T follicular helper cell (primary cell): ENCODE measurements around the gene LTA4H.

Source experiments
- DNase-seq: peaks from one replicate; pipeline ENCODE4 v3.0.0-alpha.2; 2020; ENCODE audit warnings: low read depth

Gene LTA4H

GRCh38 chr12:96057986-96058553 is 22.7 kb upstream of the LTA4H start:
- DNase-seq: no peak

DNA sequence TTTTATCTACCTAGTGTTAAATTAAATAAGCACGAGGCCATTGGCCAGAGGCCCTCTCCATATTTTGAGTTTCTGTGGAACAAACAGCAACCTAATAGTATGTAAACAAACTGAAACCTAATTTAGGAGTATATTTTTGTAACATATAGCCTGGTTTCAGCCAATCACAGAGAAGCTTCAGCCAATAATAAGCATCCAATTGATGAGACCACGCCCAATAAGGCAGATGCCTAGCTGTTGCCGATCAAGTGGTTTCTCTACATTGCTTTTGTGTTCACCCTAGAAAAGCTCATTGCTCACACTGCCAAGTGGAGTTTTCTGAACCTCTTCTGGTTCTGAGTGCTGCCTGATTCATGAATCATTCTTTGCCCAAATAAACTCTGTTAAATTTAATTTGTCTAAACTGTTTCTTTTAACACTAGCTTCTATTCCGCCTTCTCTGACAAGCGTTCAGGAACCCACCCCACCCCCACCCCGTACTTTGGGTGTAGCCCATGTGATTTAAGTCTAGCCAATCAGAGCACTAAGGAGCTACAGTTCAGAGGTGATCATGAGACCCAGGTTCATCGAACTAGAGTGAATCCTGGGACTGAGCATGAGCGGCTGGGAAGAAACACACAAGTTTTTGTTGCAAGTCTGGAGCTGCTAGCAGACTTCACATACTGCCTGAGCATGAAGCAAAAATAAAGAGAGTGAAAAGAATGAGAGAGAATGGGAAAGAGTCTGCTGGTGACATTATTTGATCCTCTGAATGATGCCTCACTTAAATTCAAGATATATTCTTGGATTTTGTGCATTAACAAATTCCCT is 21.5 kb upstream of the LTA4H start:
- DNase-seq: no peak

GRCh38 chr12:96054244-96054610 is 18.8 kb upstream of the LTA4H start:
- no peak for DNase-seq

GRCh38 chr12:96053476-96054243 is 18.3 kb upstream of the LTA4H start:
- DNase-seq: no peak

DNA sequence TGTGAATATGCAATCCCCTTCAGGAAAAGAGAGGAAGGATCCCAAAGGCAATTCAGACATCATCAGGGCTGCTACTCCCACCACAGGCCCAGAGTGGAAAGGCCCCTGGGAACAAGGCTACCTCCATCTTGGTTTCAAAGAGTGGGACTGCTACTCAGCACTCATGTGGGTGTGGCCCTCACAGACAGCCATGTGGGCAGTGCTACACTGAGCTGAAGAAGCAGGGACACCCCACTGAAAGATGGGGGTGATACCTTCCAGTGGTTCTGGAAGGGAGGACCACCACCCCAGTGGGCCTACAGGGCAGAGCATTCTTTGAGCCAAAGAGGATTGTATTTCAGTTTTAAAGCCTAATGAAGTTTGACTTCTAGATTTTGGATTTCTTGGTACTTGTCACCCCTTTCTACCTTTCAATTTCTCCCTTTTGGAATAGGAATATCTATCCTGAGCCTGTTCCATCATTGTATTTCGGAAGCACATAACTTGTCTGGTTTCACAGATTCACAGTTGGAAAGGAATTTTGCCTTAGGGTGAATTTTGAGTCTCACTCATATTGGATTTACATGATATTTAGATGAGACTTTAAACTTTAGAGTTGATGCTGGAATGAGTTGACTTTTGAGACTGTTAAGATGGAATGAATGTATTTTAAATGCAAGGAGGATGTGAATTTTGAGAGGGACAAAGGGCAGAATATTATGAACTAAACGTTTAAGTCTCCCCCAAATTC is 16.5 kb upstream of the LTA4H start:
- DNase-seq: no peak

GRCh38 chr12:96050139-96050538 is 14.8 kb upstream of the LTA4H start:
- no peak for DNase-seq

GRCh38 chr12:96049101-96049500 is 13.7 kb upstream of the LTA4H start:
- no peak for DNase-seq

DNA sequence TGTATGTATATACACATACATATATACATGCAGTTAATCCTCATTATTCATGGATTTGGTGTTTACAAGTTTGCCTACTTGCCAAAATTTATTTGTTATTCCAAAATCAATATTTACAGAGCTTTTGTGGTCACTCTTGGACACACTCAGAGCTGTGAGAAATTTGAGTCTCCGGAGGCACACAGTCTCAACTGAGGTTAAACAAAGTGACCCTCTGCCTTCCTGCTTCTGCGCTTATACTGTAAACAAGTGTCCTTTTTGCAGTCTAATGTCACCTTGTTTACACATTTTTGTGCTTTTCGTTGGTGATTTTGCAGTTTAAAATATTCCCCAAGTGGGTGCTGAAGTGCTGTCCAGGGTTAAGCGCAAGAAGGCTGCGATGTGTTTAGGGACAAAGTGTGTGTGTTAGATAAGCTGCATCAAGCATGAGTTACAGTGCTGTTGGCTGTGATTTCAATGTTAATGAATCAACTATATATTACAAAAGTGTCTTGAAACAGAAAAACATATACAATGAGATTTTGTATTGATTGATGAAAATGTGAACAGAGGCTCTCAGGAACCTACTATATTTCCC is 13.1 kb upstream of the LTA4H start:
- no peak for DNase-seq

DNA sequence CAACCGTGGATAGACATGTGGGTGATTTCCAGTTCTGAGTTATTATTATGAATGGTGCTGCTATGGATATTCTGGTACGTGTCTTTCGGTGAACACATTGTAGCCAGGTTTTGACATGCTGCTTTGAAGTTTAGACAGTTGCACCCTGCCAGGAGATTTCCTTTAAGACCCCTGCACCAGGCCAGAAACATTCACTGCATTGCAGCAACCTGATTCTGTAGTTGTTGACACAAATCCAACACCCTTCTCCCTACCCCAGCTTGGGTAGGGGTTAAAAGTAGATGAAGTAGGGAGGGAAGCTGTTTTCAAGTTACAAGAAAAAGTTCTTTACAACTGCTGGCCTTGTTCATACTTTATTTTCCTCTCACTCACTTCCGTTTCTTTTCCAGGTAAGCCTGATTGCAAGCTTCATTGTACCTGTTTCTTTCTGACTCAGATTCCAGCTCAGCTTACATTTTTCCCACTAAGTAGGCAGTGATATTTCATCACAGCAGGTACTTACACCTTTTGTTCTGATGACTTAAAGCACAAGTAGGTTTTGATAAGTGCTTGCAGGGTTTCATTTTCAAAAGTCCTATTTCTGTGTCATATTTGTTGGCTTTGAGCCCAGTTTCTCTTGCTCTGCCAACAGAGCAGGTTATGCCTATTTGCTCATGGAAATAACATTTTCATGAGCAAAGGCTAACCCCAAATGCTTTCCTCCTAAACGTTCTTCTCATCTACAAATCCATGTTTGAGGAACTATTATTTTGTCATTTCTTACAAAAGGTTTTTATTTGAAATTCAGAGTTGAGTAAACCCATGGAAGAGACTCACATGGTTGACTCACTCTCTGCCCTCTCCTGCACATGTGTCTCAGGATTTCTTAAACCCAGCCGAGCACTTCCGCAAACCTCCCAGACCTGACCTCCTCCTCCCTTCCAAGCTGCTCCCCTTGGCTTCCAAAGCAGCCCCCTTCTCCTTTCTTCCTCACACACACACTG is 12.1 kb upstream of the LTA4H start:
- DNase-seq: no peak

DNA sequence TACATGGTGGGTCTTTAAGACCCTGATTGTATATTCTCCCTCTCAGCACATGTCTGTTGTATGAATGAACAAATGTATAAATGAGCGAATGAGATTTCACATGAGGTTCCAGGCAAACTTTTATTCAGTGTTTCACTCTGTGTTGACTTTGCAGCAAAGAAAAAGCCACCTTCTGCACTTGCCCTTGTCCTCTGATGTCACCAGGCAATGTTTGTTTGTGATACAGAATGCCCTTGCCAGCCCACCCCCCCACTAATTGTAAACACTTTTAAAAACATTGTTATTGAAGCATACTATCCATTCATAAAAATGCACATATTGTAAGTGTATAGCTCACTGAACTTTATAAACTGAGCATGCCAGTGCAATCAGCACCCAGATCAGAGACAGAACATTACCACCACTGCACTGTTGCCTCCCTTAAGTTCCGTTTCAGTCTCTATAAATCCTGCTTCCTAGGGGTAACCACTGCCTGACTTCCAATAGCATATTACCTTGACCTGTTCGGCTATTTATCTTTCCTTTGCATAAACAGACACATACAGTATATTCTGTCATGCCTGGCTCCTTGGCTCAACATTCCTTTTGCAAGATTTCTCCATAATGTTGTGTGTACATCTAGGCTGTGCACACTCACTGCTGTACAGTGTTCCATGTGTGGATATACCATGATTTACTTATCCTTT is 11.3 kb upstream of the LTA4H start:
- no peak for DNase-seq

GRCh38 chr12:96045566-96045965 is 10.2 kb upstream of the LTA4H start:
- no peak for DNase-seq

- DNase-seq: no peak
Measured at GRCh38 chr12:96044943-96045290, 9.5 kb upstream of the LTA4H start.

GRCh38 chr12:96044017-96044942 is 8.9 kb upstream of the LTA4H start:
- DNase-seq: no peak

DNA sequence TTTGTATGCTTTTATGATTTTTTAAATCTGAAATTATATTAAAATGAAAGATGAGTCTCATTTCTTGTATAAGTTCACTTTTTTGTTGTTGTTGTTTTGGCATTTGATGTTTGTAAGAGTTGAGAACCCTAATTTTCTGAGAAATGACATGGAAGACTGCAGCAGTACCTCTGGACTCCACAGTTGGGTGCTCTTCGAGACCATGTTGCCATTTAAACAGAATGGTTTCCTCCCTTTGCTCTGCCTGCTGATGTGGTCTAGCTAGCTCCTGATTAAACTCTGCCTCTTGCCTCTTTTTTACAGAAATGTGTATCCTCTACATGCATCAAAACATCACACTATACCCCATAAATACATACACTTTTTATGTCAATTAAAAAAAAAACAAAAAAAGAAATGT is 5.8 kb upstream of the LTA4H start:
- DNase-seq: no peak

DNA sequence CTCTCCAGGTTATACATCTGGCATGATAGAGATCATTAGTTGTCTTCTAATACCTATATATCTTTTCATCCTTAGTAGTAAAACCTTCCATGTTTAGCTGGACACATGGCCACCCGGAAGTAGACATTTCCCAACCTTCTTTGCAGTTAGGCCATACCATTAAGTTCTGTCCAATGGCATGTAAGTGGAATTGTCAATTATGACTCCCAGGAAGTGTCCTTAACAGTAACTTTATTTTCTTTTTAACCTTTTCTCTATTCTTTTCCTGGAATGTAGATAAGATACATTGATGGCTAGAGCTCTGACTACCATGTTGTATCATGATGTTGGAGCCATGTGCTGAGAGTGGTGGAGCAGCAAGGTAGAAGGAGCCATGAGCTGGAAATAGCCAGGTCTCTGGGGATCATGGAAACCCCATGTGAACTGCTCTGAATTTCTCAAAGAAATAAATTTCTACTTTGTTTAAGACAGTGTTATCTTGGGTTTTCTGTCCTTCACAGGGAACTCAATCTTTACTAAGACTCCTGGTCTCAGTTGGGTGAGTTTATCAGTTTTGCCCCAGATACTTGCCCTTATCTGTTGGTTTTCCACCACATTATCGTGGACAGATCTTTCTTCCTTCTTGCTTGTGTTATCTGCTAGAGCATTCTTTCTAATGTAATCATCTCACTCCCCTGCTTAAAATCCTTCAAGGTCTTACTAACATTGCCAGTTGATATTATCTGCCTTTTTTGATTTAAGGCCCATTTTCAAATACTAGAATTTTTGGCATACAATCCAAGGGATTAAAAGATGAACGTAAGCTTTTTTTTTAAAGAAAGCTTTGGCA is 5.1 kb upstream of the LTA4H start:
- no peak for DNase-seq

- no peak for DNase-seq
Measured at GRCh38 chr12:96039516-96039915, 4.1 kb upstream of the LTA4H start.

GRCh38 chr12:96036765-96037455 is 1.5 kb upstream of the LTA4H start:
- DNase-seq: no peak
